ENCODE measurements around the gene TMC1.
"Not testable (repeated sequence)": the region's sequence is repeated elsewhere in the genome, so short reads cannot be mapped to it uniquely, and the experiment has no call there.

The TMC1 gene

DNA sequence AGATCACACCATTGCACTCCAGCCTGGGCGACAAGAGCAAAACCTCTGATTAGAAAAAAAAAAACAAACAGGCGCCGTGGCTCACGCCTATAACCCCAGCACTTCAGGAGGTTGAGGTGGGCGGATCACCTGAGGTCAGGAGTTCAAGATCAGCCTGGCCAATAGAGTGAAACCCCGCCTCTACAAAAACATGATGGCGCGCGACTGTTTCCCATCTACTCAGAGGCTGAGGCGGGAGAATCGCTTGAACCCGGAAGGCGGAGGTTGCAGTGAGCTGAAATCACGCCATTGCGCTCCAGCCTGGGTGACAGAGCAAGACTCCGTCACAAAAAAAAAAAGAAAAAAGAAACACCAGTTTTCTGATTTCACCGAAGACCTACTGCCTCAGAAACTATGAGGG is at the start of gene TMC1:
Gene TMC1, plus strand, starts transcription at position 193 of the 400 bp plus-strand sequence. CDS start 127,041 bp downstream, outside the sequence.
- DNase-seq (ENCODE audit: low read depth, low spot score): not testable (repeated sequence)

DNA sequence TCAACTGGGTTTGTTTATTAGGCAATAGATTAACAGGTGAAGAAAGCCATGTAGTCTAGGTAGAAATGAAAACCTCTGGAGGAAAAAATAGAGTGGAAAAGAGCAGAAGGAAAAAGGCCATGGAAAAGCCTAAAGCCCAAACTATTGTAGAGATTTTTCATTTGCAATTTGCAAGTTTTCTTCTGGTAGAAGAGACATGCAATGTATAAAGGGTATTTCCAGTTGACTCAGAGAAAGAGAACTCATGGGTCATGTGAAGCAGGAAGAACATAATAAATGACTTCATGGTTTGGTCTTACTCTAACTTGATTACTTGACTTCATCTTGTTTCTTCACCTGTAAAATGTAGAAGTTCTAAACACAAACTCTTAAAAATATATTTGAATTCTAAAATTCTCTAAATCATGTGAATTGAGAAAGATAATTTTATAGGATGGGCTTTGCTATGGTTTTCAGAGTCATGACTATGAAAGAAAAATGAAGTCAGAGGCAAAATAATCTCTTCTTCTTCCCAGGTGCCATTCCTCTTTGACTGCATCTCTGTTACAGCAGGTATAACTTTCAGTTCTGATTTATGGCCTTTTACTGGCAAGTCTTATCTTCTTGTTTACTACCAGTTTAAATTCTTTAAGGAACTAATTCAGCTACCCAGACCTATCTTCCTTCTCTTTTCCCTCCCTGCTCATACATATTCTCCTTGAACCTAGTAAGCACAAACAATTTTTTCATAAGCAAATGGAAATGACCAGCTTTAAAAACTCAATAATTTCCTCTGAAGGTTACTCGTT is 47.7 kb upstream of the TMC1 start:
- Histone ChIP-seq H3K36me3 (ENCODE audit: insufficient read depth, insufficient read length, low read length) (no peaks in the 10 kb centered on the region), H3K9me3 (ENCODE audit: insufficient read depth, low read length) (no peaks in the 10 kb centered on the region), H3K27me3 (ENCODE audit: insufficient read depth, insufficient read length) (no peaks in the 10 kb centered on the region), H3K4me3 (ENCODE audit: insufficient read length, low read depth) (no peak overlapping the region), H3K4me1 (ENCODE audit: insufficient read depth, insufficient read length) (no peaks in the 10 kb centered on the region), H3K9ac (ENCODE audit: insufficient read length, low read depth) (no peak overlapping the region)
- no peak for DNase-seq (ENCODE audit: low read depth, low spot score)
- TF ChIP-seq ZNF274 (IDR thresholded peaks at IDR 0.05; ENCODE audit: low read depth, low read length) (no peak), SUZ12 (IDR thresholded peaks at IDR 0.05; ENCODE audit: extremely low read depth, insufficient read depth, insufficient read length) (no peak), YY1 (IDR thresholded peaks at IDR 0.05; ENCODE audit: insufficient read depth, insufficient read length) (no peak)

More for the DNA sequence above, at the start of gene TMC1:
- H3K4me3 ChIP-seq (ENCODE audit: insufficient read length, low read depth); H3K9me3 ChIP-seq (ENCODE audit: insufficient read depth, low read length); H3K36me3 ChIP-seq (ENCODE audit: insufficient read depth, insufficient read length, low read length); H3K27me3 ChIP-seq (ENCODE audit: insufficient read depth, insufficient read length); H3K9ac ChIP-seq (ENCODE audit: insufficient read length, low read depth); H3K4me1 ChIP-seq (ENCODE audit: insufficient read depth, insufficient read length): not testable (repeated sequence)

DNA sequence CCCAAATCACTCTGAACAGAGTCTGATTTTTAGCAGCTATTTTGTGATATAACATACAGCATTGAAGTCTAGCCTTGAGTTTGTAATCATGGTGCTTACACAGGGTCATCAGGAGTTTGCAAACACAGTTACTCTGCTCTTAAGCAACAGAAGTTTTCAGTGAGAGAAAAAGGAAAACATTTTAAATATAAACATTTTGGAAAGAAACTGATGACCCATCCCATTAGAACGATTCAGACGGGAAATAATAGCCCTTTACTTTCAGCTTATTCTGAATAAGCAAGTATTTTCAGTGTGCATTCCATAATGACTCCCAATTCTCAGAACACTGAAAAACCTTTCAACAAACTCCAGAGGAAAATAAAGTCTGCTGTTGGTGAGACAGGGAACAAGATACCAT is 46.7 kb upstream of the TMC1 start:
- no peak for TF ChIP-seq SUZ12 (IDR thresholded peaks at IDR 0.05; ENCODE audit: extremely low read depth, insufficient read depth, insufficient read length)
- no peak for TF ChIP-seq ZNF274 (IDR thresholded peaks at IDR 0.05; ENCODE audit: low read depth, low read length)
- TF ChIP-seq YY1 (IDR thresholded peaks at IDR 0.05; ENCODE audit: insufficient read depth, insufficient read length): no peak
- Histone ChIP-seq H3K4me1 (ENCODE audit: insufficient read depth, insufficient read length) (no peaks in the 10 kb centered on the region), H3K9ac (ENCODE audit: insufficient read length, low read depth) (no peak overlapping the region), H3K36me3 (ENCODE audit: insufficient read depth, insufficient read length, low read length) (no peaks in the 10 kb centered on the region), H3K4me3 (ENCODE audit: insufficient read length, low read depth) (no peak overlapping the region), H3K27me3 (ENCODE audit: insufficient read depth, insufficient read length) (no peaks in the 10 kb centered on the region), H3K9me3 (ENCODE audit: insufficient read depth, low read length) (no peaks in the 10 kb centered on the region)
- DNase-seq (ENCODE audit: low read depth, low spot score): no peak

DNA sequence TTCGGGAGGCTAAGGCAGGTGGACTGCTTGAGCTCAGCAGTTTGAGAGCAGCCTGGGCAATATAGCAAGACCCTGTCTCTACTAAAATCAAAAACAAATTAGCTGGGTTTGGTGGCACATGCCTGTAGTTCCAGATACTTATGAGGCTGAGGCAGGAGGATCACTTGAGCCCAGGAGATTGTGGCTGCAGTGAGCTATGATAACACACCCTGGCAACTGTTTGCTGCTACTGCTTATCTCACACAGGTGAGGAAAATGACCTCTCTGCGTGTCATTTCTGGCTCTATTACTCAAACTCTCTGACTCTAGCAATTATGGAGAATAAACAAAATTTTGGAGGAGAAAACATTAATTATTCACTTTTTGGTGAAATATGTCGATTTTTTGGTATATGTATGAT is 45.3 kb upstream of the TMC1 start:
- H3K27me3 ChIP-seq (ENCODE audit: insufficient read depth, insufficient read length): no peaks in the 10 kb centered on the region
- no peak for TF ChIP-seq ZNF274 (IDR thresholded peaks at IDR 0.05; ENCODE audit: low read depth, low read length)
- TF ChIP-seq YY1 (IDR thresholded peaks at IDR 0.05; ENCODE audit: insufficient read depth, insufficient read length): no peak
- TF ChIP-seq SUZ12 (IDR thresholded peaks at IDR 0.05; ENCODE audit: extremely low read depth, insufficient read depth, insufficient read length): no peak
- H3K4me3 ChIP-seq (ENCODE audit: insufficient read length, low read depth): no peak overlapping the region
- no peaks in the 10 kb centered on the region for H3K36me3 ChIP-seq (ENCODE audit: insufficient read depth, insufficient read length, low read length)
- DNase-seq (ENCODE audit: low read depth, low spot score): no peak
- H3K9ac ChIP-seq (ENCODE audit: insufficient read length, low read depth): no peak overlapping the region
- peaks cover 8% of the 10 kb centered on the region; the same call in 1 of the 2 replicates for H3K9me3 ChIP-seq (ENCODE audit: insufficient read depth, low read length)
- no peaks in the 10 kb centered on the region for H3K4me1 ChIP-seq (ENCODE audit: insufficient read depth, insufficient read length)

DNA sequence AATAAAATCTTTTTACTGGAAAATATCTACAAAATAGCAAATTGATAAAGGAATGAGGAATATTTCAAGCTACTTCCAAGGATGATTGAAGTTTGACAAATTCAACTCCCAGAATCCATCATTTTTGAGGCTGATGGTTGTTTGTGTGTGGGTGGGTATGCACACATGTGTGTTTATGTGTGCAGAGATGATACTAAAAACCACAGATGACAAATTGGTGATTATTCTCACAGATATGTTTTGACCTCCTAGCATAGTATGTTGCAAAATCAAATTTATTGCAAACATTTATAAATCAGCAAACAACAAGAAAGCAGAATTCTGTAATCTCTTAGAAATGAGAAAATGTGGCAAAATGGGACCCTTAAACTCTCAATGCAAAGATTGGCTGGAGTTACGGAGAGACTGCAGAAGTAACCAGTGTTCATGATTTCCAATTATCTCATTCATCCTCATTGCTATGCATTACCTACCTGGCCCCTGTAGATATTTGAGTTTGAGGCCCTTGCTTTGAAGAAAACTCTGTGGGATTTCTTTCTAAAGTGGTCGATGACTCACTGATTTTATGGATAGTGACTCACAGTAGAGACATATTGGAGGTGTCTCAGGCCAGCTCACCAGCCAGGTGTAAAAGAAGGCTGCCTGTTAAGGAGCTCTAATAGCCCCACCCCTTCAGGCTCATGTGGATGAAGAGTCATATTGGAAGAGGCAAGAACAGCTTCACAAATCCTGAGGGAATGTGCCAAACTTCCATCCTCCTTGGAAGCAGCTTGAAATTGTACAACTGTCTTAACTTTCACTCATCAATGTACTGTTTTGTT is 44.6 kb upstream of the TMC1 start:
- peaks cover 8% of the 10 kb centered on the region; the same call in 1 of the 2 replicates for H3K9me3 ChIP-seq (ENCODE audit: insufficient read depth, low read length)
- DNase-seq (ENCODE audit: low read depth, low spot score): no peak
- no peaks in the 10 kb centered on the region for H3K36me3 ChIP-seq (ENCODE audit: insufficient read depth, insufficient read length, low read length)
- no peak overlapping the region for H3K9ac ChIP-seq (ENCODE audit: insufficient read length, low read depth)
- H3K27me3 ChIP-seq (ENCODE audit: insufficient read depth, insufficient read length): no peaks in the 10 kb centered on the region
- no peak overlapping the region for H3K4me3 ChIP-seq (ENCODE audit: insufficient read length, low read depth)
- TF ChIP-seq YY1 (IDR thresholded peaks at IDR 0.05; ENCODE audit: insufficient read depth, insufficient read length) (no peak), ZNF274 (IDR thresholded peaks at IDR 0.05; ENCODE audit: low read depth, low read length) (no peak), SUZ12 (IDR thresholded peaks at IDR 0.05; ENCODE audit: extremely low read depth, insufficient read depth, insufficient read length) (no peak)
- H3K4me1 ChIP-seq (ENCODE audit: insufficient read depth, insufficient read length): no peaks in the 10 kb centered on the region

DNA sequence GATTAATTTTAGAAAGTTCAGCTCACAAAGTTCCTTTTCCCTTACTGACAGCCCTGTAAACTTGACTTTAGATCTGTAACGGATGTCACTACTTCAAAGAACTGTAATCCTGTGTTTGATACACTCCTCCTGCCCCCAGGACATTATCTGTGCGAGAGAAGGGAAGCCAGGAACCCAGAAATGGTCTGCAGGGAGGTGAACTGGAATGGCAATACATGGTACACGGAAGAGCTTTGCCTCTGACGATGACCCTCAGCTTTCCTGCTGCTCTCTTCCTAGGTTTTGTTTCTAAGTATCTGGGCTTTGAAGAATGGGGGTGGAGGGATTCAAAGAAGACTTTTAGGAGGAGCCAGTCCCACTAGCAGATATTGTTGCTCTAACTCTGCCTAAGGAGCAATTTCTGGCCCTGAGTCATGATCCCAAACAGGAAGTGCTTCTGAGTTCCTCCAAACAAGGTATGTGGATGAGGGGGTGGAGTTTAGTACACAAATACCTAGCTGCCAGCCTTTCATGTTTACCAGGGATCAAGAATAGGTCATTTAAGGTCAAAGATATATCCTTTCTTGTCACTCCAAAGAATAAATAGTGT is 43.4 kb upstream of the TMC1 start:
- Histone ChIP-seq H3K4me1 (ENCODE audit: insufficient read depth, insufficient read length) (no peaks in the 10 kb centered on the region), H3K4me3 (ENCODE audit: insufficient read length, low read depth) (no peak overlapping the region), H3K9ac (ENCODE audit: insufficient read length, low read depth) (no peak overlapping the region), H3K36me3 (ENCODE audit: insufficient read depth, insufficient read length, low read length) (no peaks in the 10 kb centered on the region), H3K27me3 (ENCODE audit: insufficient read depth, insufficient read length) (no peaks in the 10 kb centered on the region), H3K9me3 (ENCODE audit: insufficient read depth, low read length) (peaks cover 8% of the 10 kb centered on the region; the same call in 1 of the 2 replicates)
- DNase-seq (ENCODE audit: low read depth, low spot score): no peak
- no peak for TF ChIP-seq SUZ12 (IDR thresholded peaks at IDR 0.05; ENCODE audit: extremely low read depth, insufficient read depth, insufficient read length)
- TF ChIP-seq ZNF274 (IDR thresholded peaks at IDR 0.05; ENCODE audit: low read depth, low read length): no peak
- TF ChIP-seq YY1 (IDR thresholded peaks at IDR 0.05; ENCODE audit: insufficient read depth, insufficient read length): no peak

DNA sequence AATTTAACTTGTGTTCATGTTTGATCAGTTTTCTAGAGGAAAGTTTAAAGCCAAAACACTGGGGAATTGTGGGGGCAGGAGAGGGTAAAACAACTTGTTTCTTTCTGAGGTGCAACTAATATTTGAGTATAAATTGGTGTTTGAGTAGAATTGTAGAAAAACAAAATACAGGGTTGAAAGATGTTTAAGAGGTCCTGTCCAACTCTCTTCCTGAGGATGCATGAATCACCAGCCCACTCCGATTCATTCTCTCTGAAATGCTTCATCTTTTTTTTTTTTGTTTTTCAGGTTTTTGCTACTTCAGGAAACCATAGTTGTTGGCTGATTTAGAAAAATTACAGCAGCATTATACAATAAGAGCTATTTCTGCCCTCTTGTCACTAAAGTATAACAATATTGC is 42.4 kb upstream of the TMC1 start:
- Histone ChIP-seq H3K9me3 (ENCODE audit: insufficient read depth, low read length) (peaks cover 8% of the 10 kb centered on the region; the same call in 1 of the 2 replicates), H3K9ac (ENCODE audit: insufficient read length, low read depth) (no peak overlapping the region), H3K4me3 (ENCODE audit: insufficient read length, low read depth) (no peak overlapping the region), H3K36me3 (ENCODE audit: insufficient read depth, insufficient read length, low read length) (no peaks in the 10 kb centered on the region), H3K4me1 (ENCODE audit: insufficient read depth, insufficient read length) (no peaks in the 10 kb centered on the region), H3K27me3 (ENCODE audit: insufficient read depth, insufficient read length) (no peaks in the 10 kb centered on the region)
- TF ChIP-seq YY1 (IDR thresholded peaks at IDR 0.05; ENCODE audit: insufficient read depth, insufficient read length) (no peak), SUZ12 (IDR thresholded peaks at IDR 0.05; ENCODE audit: extremely low read depth, insufficient read depth, insufficient read length) (no peak)
- no peak for DNase-seq (ENCODE audit: low read depth, low spot score)

DNA sequence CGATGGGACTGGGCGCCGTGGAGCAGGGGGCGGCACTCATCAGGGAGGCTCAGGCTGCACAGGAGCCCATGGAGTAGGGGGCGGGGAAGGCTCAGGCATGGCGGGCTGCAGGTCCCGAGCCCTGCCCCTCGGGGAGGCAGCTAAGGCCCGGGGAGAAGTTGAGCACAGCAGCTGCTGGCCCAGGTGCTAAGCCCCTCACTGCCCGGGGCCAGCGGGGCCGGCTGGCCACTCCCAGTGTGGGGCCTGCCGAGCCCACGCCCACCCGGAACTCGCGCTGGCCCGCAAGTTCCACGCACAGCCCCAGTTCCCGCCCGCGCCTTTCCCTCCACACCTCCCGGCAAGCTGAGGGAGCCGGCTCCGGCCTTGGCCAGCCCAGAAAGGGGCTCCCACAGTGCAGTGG is 41.1 kb upstream of the TMC1 start:
- H3K9ac ChIP-seq (ENCODE audit: insufficient read length, low read depth); H3K4me3 ChIP-seq (ENCODE audit: insufficient read length, low read depth); H3K9me3 ChIP-seq (ENCODE audit: insufficient read depth, low read length); H3K36me3 ChIP-seq (ENCODE audit: insufficient read depth, insufficient read length, low read length); DNase-seq (ENCODE audit: low read depth, low spot score); H3K4me1 ChIP-seq (ENCODE audit: insufficient read depth, insufficient read length); H3K27me3 ChIP-seq (ENCODE audit: insufficient read depth, insufficient read length): not testable (repeated sequence)
